Adrenal gland (tissue), 5 donors: ENCODE results near the gene ERAP2.

ENCODE experiments used
- POLR2A ChIP-seq, 2 donors: fragments of 450-650 bp; IDR thresholded peaks; one replicate each; pipeline ENCODE4 v1.6.1; 2017; ENCODE audit warnings: antibody characterized with exemption in 2 of 2, mild to moderate bottlenecking in 2 of 2, moderate library complexity in 1 of 2
- TF ChIP-seq, protein P1 (sequence below), 6 experiments: fragments of 450-650 bp in 4 of 6; fragments of 200-600 bp in 2 of 6; sonication (generic) in 1 of 6; IDR thresholded peaks; 1 replicate in 5 of 6; 2 replicates in 1 of 6; pipeline versions ENCODE4 v1.5.1 to v1.8.0; 2016 to 2021; ENCODE audit warnings: antibody characterized with exemption in 6 of 6, mild to moderate bottlenecking in 2 of 6, moderate library complexity in 1 of 6
- donor health status: DM: no; HTN: no; CAD: no.

DNA sequence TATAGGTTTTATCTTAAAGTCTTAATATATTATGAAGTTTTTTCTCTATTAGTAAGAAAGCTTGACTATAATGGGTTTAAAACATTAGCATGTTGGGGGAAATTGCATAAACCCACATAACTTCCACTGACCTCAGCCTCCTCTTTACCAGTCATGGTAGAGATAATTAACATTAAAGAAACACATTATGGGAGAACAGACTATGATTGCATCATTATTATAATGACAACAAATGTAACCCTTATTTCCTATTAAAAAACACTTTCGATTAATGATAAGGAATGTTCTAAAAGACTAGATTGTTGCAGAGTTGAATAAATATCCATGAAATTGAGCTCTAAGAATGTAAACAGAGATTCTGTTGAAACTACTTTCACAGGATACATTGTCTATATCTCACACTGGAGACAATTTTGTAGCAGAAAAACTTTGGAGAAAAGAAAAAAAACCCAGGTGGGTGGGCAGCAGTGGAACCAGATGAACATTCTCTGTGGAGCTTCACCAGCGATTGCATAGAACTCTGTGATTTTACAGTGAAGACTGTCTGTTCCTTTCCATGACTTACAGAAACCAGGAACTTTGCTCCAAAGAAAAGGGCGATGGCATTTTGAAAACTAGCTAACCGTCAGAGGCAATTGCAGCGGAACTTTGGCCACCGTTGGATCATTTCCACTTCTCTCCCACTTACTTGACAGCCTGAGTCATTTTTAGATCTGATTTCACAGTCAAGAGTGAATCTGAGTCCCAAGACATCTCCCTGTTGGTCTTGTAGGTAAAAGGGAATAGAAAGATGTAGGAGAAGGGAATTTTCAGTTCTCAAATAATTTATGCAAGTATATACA is 21.0 kb upstream of the ERAP2 start:
- TF ChIP-seq, protein P1, sequence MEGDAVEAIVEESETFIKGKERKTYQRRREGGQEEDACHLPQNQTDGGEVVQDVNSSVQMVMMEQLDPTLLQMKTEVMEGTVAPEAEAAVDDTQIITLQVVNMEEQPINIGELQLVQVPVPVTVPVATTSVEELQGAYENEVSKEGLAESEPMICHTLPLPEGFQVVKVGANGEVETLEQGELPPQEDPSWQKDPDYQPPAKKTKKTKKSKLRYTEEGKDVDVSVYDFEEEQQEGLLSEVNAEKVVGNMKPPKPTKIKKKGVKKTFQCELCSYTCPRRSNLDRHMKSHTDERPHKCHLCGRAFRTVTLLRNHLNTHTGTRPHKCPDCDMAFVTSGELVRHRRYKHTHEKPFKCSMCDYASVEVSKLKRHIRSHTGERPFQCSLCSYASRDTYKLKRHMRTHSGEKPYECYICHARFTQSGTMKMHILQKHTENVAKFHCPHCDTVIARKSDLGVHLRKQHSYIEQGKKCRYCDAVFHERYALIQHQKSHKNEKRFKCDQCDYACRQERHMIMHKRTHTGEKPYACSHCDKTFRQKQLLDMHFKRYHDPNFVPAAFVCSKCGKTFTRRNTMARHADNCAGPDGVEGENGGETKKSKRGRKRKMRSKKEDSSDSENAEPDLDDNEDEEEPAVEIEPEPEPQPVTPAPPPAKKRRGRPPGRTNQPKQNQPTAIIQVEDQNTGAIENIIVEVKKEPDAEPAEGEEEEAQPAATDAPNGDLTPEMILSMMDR (IDR thresholded peaks at IDR 0.05), result no peak
- TF ChIP-seq POLR2A (IDR thresholded peaks at IDR 0.05), result no peak
